ENCODE results near the gene MAL.

GRCh38 chr2:95008996-95009395 lies 16.5 kb upstream of the MAL start:
- no peak for TF ChIP-seq CTCF (IDR thresholded peaks at IDR 0.05)
- no peak for TF ChIP-seq POLR2A (IDR thresholded peaks at IDR 0.05)

All from esophagus squamous epithelium (tissue), 4 donors.